Measurements from ENCODE around the gene TMEM62. TPM values are rescaled to one million over a fixed set of nuclear protein-coding genes. Genes with fewer than 3 reads are reported as not detected.
"Not testable (repeated sequence)": the region's sequence is repeated elsewhere in the genome, so short reads cannot be mapped to it uniquely, and the experiment has no call there.

The TMEM62 gene
- total RNA-seq, 1 donor from 2014 or later = 19.1 TPM

DNA sequence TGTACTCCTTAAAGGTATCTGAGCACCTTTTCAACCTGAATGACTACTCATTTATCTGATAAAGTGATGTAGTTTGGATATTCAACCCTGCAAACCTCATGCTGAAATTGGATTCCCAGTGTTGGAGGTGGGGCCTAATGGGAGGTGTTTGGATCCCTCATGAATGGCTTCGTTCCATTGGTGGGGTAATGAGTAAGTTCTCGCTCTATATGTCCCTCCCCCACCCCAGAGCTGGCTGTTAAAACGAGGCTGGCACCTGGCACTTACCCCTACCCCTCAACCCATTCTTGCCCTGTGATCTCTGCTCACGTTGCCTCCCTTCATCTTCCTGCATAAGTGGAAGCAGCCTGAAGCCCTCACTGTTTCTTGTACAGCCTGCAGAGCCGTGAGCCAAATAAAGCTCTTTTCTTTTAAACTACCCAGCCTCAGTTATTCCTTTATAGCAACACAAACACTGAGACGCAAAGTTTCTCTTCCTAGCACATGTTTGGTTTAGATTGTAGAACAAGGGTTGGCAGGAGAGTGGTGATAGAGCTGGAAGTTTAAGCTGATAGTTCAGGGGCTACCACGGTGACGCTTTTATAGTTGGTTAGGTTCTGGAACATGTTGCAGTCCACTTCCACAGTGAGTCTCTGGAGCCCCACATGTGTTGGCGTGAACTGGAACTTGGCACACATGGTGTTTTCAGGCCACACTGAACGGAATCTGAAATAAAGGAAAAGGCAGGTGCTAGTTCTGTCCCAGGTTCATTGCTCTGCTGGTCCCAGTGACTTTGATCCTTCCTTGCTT is 63.6 kb downstream of the TMEM62 start:
- peaks cover 2% of the 10 kb centered on the region for H3K27me3 Mint-ChIP-seq (ENCODE audit: unreplicated experiment)
- H3K27ac Mint-ChIP-seq (ENCODE audit: unreplicated experiment) = no peak overlapping the region
- H3K9me3 Mint-ChIP-seq (ENCODE audit: unreplicated experiment) = peaks cover 2% of the 10 kb centered on the region
- H3K4me3 Mint-ChIP-seq (ENCODE audit: unreplicated experiment) = no peak overlapping the region
- H3K36me3 Mint-ChIP-seq (ENCODE audit: unreplicated experiment) = peaks cover 11% of the 10 kb centered on the region
- no peak for DNase-seq
- H3K4me1 Mint-ChIP-seq (ENCODE audit: low read depth, unreplicated experiment) = no peaks in the 10 kb centered on the region
- TF ChIP-seq, protein P1, sequence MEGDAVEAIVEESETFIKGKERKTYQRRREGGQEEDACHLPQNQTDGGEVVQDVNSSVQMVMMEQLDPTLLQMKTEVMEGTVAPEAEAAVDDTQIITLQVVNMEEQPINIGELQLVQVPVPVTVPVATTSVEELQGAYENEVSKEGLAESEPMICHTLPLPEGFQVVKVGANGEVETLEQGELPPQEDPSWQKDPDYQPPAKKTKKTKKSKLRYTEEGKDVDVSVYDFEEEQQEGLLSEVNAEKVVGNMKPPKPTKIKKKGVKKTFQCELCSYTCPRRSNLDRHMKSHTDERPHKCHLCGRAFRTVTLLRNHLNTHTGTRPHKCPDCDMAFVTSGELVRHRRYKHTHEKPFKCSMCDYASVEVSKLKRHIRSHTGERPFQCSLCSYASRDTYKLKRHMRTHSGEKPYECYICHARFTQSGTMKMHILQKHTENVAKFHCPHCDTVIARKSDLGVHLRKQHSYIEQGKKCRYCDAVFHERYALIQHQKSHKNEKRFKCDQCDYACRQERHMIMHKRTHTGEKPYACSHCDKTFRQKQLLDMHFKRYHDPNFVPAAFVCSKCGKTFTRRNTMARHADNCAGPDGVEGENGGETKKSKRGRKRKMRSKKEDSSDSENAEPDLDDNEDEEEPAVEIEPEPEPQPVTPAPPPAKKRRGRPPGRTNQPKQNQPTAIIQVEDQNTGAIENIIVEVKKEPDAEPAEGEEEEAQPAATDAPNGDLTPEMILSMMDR (IDR thresholded peaks at IDR 0.05; ENCODE audit: partially characterized antibody, unreplicated experiment) = no peak

DNA sequence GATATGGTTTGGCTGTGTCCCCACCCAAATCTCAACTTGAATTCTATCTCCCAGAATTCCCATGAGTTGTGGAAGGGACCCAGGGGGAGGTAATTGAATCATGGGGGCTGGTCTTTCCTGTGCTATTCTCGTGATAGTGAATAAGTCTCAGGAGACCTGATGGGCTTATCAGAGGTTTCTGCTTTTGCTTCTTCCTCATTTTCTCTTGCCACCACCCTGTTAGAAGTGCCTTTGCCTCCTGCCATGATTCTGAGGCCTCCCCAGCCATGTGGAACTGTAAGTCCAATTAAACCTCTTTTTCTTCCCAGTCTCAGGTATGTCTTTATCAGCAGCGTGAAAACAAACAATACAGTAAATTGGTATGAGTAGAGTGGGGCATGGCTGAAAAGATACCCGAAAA is 64.4 kb downstream of the TMEM62 start:
- not testable (repeated sequence) for H3K4me3 Mint-ChIP-seq (ENCODE audit: unreplicated experiment); H3K27ac Mint-ChIP-seq (ENCODE audit: unreplicated experiment); H3K9me3 Mint-ChIP-seq (ENCODE audit: unreplicated experiment); H3K27me3 Mint-ChIP-seq (ENCODE audit: unreplicated experiment); H3K4me1 Mint-ChIP-seq (ENCODE audit: low read depth, unreplicated experiment); DNase-seq
- peaks cover 11% of the 10 kb centered on the region for H3K36me3 Mint-ChIP-seq (ENCODE audit: unreplicated experiment)

DNA sequence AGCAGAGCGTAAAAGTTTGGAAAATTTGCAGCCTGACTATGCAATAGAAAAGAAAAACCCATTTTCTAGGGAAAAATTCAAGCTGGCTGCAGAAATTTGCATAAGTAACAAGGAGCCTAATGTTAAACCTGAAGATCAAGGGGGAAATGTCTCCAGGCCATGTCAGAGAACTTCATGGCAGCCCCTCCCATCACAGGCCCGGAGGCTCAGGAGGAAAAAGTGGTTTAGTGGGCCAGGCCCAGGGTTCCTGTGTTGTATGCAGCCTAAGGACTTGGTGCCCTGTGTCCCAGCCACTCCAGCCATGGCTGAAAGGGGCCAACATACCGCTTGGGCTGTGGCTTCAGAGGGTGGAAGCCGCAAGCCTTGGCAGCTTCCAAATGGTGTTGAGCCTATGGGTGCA is 65.2 kb downstream of the TMEM62 start:
- DNase-seq; H3K27ac Mint-ChIP-seq (ENCODE audit: unreplicated experiment); H3K4me3 Mint-ChIP-seq (ENCODE audit: unreplicated experiment); H3K27me3 Mint-ChIP-seq (ENCODE audit: unreplicated experiment); H3K9me3 Mint-ChIP-seq (ENCODE audit: unreplicated experiment); H3K4me1 Mint-ChIP-seq (ENCODE audit: low read depth, unreplicated experiment): not testable (repeated sequence)
- H3K36me3 Mint-ChIP-seq (ENCODE audit: unreplicated experiment) = peaks cover 11% of the 10 kb centered on the region

DNA sequence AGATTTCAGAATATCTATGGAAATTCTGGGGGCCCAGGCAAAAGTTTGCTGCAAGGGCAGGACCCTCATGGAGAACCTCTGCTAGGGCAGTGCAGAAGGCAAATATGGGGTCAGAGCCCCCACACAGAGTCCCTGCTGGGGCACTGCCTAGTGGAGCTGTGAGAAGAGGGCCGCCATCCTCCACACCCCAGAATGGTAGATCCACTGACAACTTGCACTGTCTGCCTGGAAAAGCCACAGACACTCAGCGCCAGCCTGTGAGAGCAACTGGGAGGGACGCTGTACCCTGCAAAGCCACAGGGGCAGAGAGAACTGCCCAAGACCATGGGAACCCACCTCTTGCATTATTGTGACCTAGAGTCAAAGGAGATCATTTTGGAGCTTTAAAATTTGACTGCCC is 65.6 kb downstream of the TMEM62 start:
- no peak for DNase-seq
- peaks cover 11% of the 10 kb centered on the region for H3K36me3 Mint-ChIP-seq (ENCODE audit: unreplicated experiment)
- H3K27me3 Mint-ChIP-seq (ENCODE audit: unreplicated experiment) = peaks cover 2% of the 10 kb centered on the region
- TF ChIP-seq, protein P1 (IDR thresholded peaks at IDR 0.05; ENCODE audit: partially characterized antibody, unreplicated experiment) = no peak
- H3K27ac Mint-ChIP-seq (ENCODE audit: unreplicated experiment) = no peak overlapping the region
- peaks cover 2% of the 10 kb centered on the region for H3K9me3 Mint-ChIP-seq (ENCODE audit: unreplicated experiment)
- no peaks in the 10 kb centered on the region for H3K4me1 Mint-ChIP-seq (ENCODE audit: low read depth, unreplicated experiment)
- H3K4me3 Mint-ChIP-seq (ENCODE audit: unreplicated experiment) = no peak overlapping the region

DNA sequence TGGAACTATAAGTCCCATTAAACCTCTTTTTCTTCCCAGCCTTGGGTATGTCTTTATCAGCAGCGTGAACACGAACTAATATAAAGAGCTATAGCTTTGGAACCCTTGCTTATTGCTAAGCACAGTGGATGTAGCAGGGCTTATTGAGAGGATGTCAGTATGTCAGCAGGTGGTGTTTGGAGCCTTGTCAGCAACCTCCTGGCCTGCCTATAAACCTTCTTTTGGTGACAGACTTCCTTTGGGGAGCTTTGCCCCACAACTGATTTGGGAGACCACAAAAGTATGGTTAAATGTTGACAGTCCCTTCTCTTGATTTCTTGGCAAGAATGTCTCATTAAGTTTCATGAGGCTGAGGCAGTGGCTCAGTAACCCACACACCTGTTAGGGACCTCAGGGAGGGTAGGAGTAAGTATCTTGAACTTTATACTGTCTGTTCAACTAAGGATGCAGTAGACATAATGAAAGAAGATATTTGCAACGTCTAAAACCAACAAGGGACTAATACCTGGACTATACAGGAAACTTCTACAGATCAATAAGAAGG is 66.6 kb downstream of the TMEM62 start:
- H3K9me3 Mint-ChIP-seq (ENCODE audit: unreplicated experiment) = peaks cover 2% of the 10 kb centered on the region
- TF ChIP-seq, protein P1 (IDR thresholded peaks at IDR 0.05; ENCODE audit: partially characterized antibody, unreplicated experiment) = no peak
- H3K4me1 Mint-ChIP-seq (ENCODE audit: low read depth, unreplicated experiment) = no peaks in the 10 kb centered on the region
- peaks cover 11% of the 10 kb centered on the region for H3K36me3 Mint-ChIP-seq (ENCODE audit: unreplicated experiment)
- DNase-seq = no peak
- H3K27me3 Mint-ChIP-seq (ENCODE audit: unreplicated experiment) = peaks cover 6% of the 10 kb centered on the region
- H3K4me3 Mint-ChIP-seq (ENCODE audit: unreplicated experiment) = no peak overlapping the region
- no peak overlapping the region for H3K27ac Mint-ChIP-seq (ENCODE audit: unreplicated experiment)

Measured in glutamatergic neuron (in vitro differentiated cells).